Suprapubic skin (tissue), 4 donors: ENCODE results near the gene AKAP8.

ENCODE experiments used
- POLR2A ChIP-seq, 2 donors: fragments of 450-650 bp; IDR thresholded peaks; one replicate each; pipeline ENCODE4 v1.6.1; 2017; ENCODE audit warnings: antibody characterized with exemption in 2 of 2, mild to moderate bottlenecking in 2 of 2, moderate library complexity in 2 of 2
- POLR2AphosphoS5 ChIP-seq, 3 donors: sonication (generic); formaldehyde crosslinking; IDR thresholded peaks; one replicate each; pipeline ENCODE4 v1.6.1; 2017; ENCODE audit warnings: antibody characterized with exemption in 3 of 3
- TF ChIP-seq, protein P1 (sequence below), 2 donors: fragments of 200-600 bp in 1 of 2; fragments of 450-650 bp in 1 of 2; sonication (generic) in 1 of 2; IDR thresholded peaks; one replicate each; pipeline ENCODE4 v1.5.1; 2016 to 2019; ENCODE audit warnings: antibody characterized with exemption in 2 of 2, mild to moderate bottlenecking in 1 of 2, moderate library complexity in 1 of 2

DNA sequence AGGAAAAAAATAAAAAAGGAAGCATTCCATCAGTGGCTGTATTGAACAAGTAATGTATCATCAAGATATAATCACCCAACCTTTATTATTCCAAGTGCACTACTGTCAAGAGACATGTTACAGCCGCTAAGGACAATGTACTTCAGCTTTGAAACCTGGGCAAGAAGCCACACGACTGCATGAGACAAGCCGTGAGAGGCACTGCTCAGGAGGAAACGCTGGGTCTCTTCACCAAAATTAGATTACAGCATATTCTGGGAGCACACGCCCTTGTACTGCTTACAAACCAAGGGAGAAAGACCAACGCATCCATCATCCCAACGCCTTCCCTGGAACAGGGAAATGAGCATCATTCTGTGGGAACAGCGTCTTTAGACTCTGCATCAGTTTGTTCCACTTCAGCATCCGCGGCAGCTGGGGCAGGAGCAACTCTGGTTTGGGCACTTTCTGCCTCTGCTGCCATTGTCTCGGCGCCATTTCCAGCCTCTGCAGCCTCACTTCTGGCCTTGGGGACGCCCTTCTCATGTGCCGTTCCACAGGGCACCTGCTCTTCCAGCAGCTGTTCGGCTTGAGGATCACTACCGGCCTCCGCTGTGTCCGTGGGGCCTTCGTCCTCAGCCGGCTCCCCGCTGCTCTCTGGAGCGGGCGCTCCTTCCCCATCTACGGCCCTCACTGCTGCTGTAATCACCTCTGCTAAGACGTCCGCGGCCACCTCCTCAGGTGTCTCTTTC, 24.9 kb downstream of the AKAP8 start:
- TF ChIP-seq, protein P1, sequence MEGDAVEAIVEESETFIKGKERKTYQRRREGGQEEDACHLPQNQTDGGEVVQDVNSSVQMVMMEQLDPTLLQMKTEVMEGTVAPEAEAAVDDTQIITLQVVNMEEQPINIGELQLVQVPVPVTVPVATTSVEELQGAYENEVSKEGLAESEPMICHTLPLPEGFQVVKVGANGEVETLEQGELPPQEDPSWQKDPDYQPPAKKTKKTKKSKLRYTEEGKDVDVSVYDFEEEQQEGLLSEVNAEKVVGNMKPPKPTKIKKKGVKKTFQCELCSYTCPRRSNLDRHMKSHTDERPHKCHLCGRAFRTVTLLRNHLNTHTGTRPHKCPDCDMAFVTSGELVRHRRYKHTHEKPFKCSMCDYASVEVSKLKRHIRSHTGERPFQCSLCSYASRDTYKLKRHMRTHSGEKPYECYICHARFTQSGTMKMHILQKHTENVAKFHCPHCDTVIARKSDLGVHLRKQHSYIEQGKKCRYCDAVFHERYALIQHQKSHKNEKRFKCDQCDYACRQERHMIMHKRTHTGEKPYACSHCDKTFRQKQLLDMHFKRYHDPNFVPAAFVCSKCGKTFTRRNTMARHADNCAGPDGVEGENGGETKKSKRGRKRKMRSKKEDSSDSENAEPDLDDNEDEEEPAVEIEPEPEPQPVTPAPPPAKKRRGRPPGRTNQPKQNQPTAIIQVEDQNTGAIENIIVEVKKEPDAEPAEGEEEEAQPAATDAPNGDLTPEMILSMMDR (IDR thresholded peaks at IDR 0.05), result no peak
- no peak for TF ChIP-seq POLR2AphosphoS5 (IDR thresholded peaks at IDR 0.05)
- TF ChIP-seq POLR2A (IDR thresholded peaks at IDR 0.05), result no peak
